HepG2 (cell line): ENCODE measurements around the gene GRIK4.

Experiments used
- IKZF4 ChIP-seq: sonication (generic); formaldehyde crosslinking; IDR thresholded peaks from 2 replicates; pipeline ENCODE4 v1.5.1; 2020; ENCODE audit warnings: borderline replicate concordance, mild to moderate bottlenecking, low read depth, missing genetic modification reagents; ENCODE audit errors: not compliant biosample characterization
- MAFK ChIP-seq, 2 experiments: IDR thresholded peaks in 1 of 2; conservative IDR thresholded peaks in 1 of 2; 2 replicates each; pipeline ENCODE4 v1.6.1; 2011; ENCODE audit warnings: improper control_type of control experiment in 2 of 2, low read length in 2 of 2
- PRPF4 ChIP-seq: fragments of 200-400 bp; formaldehyde crosslinking; IDR thresholded peaks from 2 replicates; pipeline ENCODE4 v1.6.1; 2016; ENCODE audit warnings: low read length, low read depth; ENCODE audit not compliant: poor library complexity, severe bottlenecking
- ZBTB42 ChIP-seq: sonication (generic); formaldehyde crosslinking; IDR thresholded peaks from 2 replicates; pipeline ENCODE4 v1.5.0; 2020; ENCODE audit warnings: mild to moderate bottlenecking, missing genetic modification reagents
- ZNF10 ChIP-seq: sonication (generic); formaldehyde crosslinking; IDR thresholded peaks from 2 replicates; pipeline ENCODE4 v1.4.0; 2020; ENCODE audit warnings: mild to moderate bottlenecking, low read depth, missing genetic modification reagents, borderline replicate concordance

GRCh38 chr11:120625565-120625964, 114.0 kb downstream of the GRIK4 start:
- TF ChIP-seq PRPF4 (no peak), ZBTB42 (CRISPR knock-in tag) (no peak), MAFK (conservative IDR thresholded peaks at IDR 0.05 in 1 of 2, IDR thresholded peaks at IDR 0.05 in 1 of 2; ENCODE audit: low read length in 2 of 2) (no peak), IKZF4 (no peak), ZNF10 (CRISPR knock-in tag) (no peak)
